22Rv1 (cell line): ENCODE measurements around the gene PRTFDC1.

ENCODE experiments used
- ZFX ChIP-seq: fragments of 450-650 bp; IDR thresholded peaks from 2 replicates; pipeline ENCODE4 v1.6.1; 2017; ENCODE audit warnings: antibody characterized with exemption, borderline replicate concordance
- TF ChIP-seq, protein P1 (sequence below): fragments of 450-650 bp; IDR thresholded peaks from 2 replicates; pipeline ENCODE4 v1.5.1; 2017; ENCODE audit warnings: mild to moderate bottlenecking

GRCh38 chr10:24983946-24984345 is 31.5 kb upstream of the PRTFDC1 start:
- TF ChIP-seq, protein P1, sequence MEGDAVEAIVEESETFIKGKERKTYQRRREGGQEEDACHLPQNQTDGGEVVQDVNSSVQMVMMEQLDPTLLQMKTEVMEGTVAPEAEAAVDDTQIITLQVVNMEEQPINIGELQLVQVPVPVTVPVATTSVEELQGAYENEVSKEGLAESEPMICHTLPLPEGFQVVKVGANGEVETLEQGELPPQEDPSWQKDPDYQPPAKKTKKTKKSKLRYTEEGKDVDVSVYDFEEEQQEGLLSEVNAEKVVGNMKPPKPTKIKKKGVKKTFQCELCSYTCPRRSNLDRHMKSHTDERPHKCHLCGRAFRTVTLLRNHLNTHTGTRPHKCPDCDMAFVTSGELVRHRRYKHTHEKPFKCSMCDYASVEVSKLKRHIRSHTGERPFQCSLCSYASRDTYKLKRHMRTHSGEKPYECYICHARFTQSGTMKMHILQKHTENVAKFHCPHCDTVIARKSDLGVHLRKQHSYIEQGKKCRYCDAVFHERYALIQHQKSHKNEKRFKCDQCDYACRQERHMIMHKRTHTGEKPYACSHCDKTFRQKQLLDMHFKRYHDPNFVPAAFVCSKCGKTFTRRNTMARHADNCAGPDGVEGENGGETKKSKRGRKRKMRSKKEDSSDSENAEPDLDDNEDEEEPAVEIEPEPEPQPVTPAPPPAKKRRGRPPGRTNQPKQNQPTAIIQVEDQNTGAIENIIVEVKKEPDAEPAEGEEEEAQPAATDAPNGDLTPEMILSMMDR: no peak
- no peak for TF ChIP-seq ZFX
